ENCODE measurements around the gene PROCR.
"Not testable (repeated sequence)": the region's sequence is repeated elsewhere in the genome, so short reads cannot be mapped to it uniquely, and the experiment has no call there.

The PROCR gene

GRCh38 chr20:35176132-35176531 is 4.3 kb downstream of the PROCR start:
- WGBS, 2 experiments, result 94 to 96% methylated on average over 14 of the region's 14 CpGs
- peaks cover 5% of the 10 kb centered on the region for H3K4me1 ChIP-seq (ENCODE audit: control insufficient read depth, insufficient read depth, low read length)
- H3K4me3 ChIP-seq (ENCODE audit: insufficient read depth, low read depth, low read length), result no peak overlapping the region
- peaks cover 8% of the 10 kb centered on the region for H3K27me3 ChIP-seq (ENCODE audit: control insufficient read depth, insufficient read depth, low read length, poor library complexity, severe bottlenecking)
- H3K27ac ChIP-seq (ENCODE audit: insufficient read depth, low read depth, low read length, poor library complexity, severe bottlenecking), result no peak overlapping the region
- H3K36me3 ChIP-seq (ENCODE audit: control insufficient read depth, insufficient read depth, low read length), result no peaks in the 10 kb centered on the region
- H3K9me3 ChIP-seq (ENCODE audit: control insufficient read depth, low read length), result no peaks in the 10 kb centered on the region

- no peaks in the 10 kb centered on the region for H3K4me1 ChIP-seq (ENCODE audit: control insufficient read depth, insufficient read depth, low read length)
- no peaks in the 10 kb centered on the region for H3K36me3 ChIP-seq (ENCODE audit: control insufficient read depth, insufficient read depth, low read length)
- 94 to 95% methylated on average over 11 of the region's 11 CpGs for WGBS, 2 experiments
- H3K27ac ChIP-seq (ENCODE audit: insufficient read depth, low read depth, low read length, poor library complexity, severe bottlenecking), result no peak overlapping the region
- H3K9me3 ChIP-seq (ENCODE audit: control insufficient read depth, low read length), result no peaks in the 10 kb centered on the region
- H3K27me3 ChIP-seq (ENCODE audit: control insufficient read depth, insufficient read depth, low read length, poor library complexity, severe bottlenecking), result no peaks in the 10 kb centered on the region
- H3K4me3 ChIP-seq (ENCODE audit: insufficient read depth, low read depth, low read length), result no peak overlapping the region
These were observed 7.7 kb downstream of the PROCR start for GRCh38 chr20:35179292-35180212.

DNA sequence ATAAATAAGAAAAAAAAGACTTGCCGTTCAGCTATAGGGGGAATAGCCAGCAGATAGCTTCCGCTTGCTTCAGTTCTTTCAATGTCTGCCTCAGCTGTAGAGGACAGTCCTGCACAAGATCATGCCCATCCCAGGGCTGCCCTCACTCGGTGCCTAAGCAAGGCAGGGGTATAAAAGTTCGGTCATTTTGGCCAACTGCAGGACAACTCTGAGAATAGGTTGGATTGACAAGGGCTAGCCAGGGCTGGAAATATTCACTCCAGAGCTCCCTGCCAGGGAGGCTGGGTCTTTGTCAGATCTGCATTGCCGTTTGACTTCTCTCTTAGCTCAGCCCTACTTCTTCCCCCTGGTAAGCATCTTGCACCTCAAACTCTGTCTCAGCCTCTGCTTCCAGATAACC is 8.4 kb downstream of the PROCR start:
- H3K4me1 ChIP-seq (ENCODE audit: control insufficient read depth, insufficient read depth, low read length), result no peaks in the 10 kb centered on the region
- no peaks in the 10 kb centered on the region for H3K36me3 ChIP-seq (ENCODE audit: control insufficient read depth, insufficient read depth, low read length)
- no peaks in the 10 kb centered on the region for H3K9me3 ChIP-seq (ENCODE audit: control insufficient read depth, low read length)
- H3K27ac ChIP-seq (ENCODE audit: insufficient read depth, low read depth, low read length, poor library complexity, severe bottlenecking), result no peak overlapping the region
- no peak overlapping the region for H3K4me3 ChIP-seq (ENCODE audit: insufficient read depth, low read depth, low read length)
- no peaks in the 10 kb centered on the region for H3K27me3 ChIP-seq (ENCODE audit: control insufficient read depth, insufficient read depth, low read length, poor library complexity, severe bottlenecking)
- WGBS, 2 experiments, result 90 to 94% methylated on average over 5 of the region's 5 CpGs

DNA sequence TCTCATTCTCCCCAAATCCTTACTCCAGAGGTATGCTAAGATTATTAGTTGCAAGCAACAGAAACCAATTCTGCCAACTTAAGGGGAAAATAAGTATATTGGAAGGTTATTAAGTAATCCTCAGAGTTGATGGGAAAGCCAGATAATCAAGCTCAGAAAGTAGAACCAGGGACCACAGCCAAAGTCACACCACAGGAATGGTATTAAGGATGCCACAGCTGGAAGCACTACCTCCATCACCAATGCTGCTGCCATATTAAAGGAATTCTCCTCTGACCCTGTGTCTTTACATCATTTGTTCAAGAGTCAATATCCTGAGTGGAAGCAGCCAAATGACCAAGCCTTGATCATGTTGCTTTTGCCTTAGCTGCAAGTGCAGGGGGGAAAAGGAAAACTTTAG is 9.9 kb downstream of the PROCR start:
- Histone ChIP-seq H3K27ac (ENCODE audit: insufficient read depth, low read depth, low read length, poor library complexity, severe bottlenecking) (no peak overlapping the region), H3K27me3 (ENCODE audit: control insufficient read depth, insufficient read depth, low read length, poor library complexity, severe bottlenecking) (no peaks in the 10 kb centered on the region), H3K9me3 (ENCODE audit: control insufficient read depth, low read length) (no peaks in the 10 kb centered on the region), H3K4me1 (ENCODE audit: control insufficient read depth, insufficient read depth, low read length) (no peaks in the 10 kb centered on the region), H3K4me3 (ENCODE audit: insufficient read depth, low read depth, low read length) (no peak overlapping the region), H3K36me3 (ENCODE audit: control insufficient read depth, insufficient read depth, low read length) (no peaks in the 10 kb centered on the region)

- H3K27ac ChIP-seq (ENCODE audit: insufficient read depth, low read depth, low read length, poor library complexity, severe bottlenecking); H3K36me3 ChIP-seq (ENCODE audit: control insufficient read depth, insufficient read depth, low read length); H3K27me3 ChIP-seq (ENCODE audit: control insufficient read depth, insufficient read depth, low read length, poor library complexity, severe bottlenecking); H3K9me3 ChIP-seq (ENCODE audit: control insufficient read depth, low read length); H3K4me1 ChIP-seq (ENCODE audit: control insufficient read depth, insufficient read depth, low read length); H3K4me3 ChIP-seq (ENCODE audit: insufficient read depth, low read depth, low read length): not testable (repeated sequence)
- 87 to 95% methylated on average over 10 of the region's 10 CpGs for WGBS, 2 experiments
These were observed 14.9 kb downstream of the PROCR start for GRCh38 chr20:35186691-35187289.

DNA sequence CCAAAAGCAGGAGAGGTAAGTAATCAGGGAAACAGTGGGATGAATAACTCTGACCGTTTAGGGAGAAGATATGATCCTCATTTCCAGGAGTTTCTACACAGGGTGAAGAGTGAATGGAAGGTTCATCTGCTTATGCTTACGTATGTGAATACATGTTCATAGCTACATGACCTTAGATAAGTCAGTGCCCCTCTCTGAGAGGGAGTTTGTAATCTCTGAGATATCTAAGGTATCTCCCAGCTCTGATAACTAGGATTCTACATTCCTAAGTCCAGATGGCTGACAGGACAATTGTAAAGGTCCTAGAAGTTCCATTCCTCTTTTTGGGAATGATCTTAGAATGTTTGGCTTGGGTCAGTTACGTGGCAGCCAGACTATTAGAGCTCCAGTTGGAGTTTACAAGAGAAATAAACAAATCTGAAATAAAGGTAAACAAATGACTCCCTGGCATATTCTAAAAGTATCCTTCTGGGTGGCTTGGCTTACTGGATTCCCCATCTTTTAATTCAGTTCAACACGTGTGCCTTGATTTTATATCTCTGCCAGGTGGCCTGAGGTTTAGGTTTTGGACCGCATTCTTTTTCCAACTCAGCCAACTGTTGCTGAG is 15.8 kb downstream of the PROCR start:
- Histone ChIP-seq H3K4me3 (ENCODE audit: insufficient read depth, low read depth, low read length) (no peak overlapping the region), H3K9me3 (ENCODE audit: control insufficient read depth, low read length) (no peaks in the 10 kb centered on the region), H3K27ac (ENCODE audit: insufficient read depth, low read depth, low read length, poor library complexity, severe bottlenecking) (no peak overlapping the region), H3K4me1 (ENCODE audit: control insufficient read depth, insufficient read depth, low read length) (no peaks in the 10 kb centered on the region), H3K27me3 (ENCODE audit: control insufficient read depth, insufficient read depth, low read length, poor library complexity, severe bottlenecking) (no peaks in the 10 kb centered on the region), H3K36me3 (ENCODE audit: control insufficient read depth, insufficient read depth, low read length) (no peaks in the 10 kb centered on the region)
- WGBS, 2 experiments, result 91 to 92% methylated on average over 5 of the region's 5 CpGs

GRCh38 chr20:35189223-35189622 is 17.4 kb downstream of the PROCR start:
- not testable (repeated sequence) for H3K4me3 ChIP-seq (ENCODE audit: insufficient read depth, low read depth, low read length); H3K27ac ChIP-seq (ENCODE audit: insufficient read depth, low read depth, low read length, poor library complexity, severe bottlenecking); H3K36me3 ChIP-seq (ENCODE audit: control insufficient read depth, insufficient read depth, low read length); H3K9me3 ChIP-seq (ENCODE audit: control insufficient read depth, low read length); H3K27me3 ChIP-seq (ENCODE audit: control insufficient read depth, insufficient read depth, low read length, poor library complexity, severe bottlenecking); H3K4me1 ChIP-seq (ENCODE audit: control insufficient read depth, insufficient read depth, low read length)
- 88 to 90% methylated on average over 8 of the region's 8 CpGs for WGBS, 2 experiments

DNA sequence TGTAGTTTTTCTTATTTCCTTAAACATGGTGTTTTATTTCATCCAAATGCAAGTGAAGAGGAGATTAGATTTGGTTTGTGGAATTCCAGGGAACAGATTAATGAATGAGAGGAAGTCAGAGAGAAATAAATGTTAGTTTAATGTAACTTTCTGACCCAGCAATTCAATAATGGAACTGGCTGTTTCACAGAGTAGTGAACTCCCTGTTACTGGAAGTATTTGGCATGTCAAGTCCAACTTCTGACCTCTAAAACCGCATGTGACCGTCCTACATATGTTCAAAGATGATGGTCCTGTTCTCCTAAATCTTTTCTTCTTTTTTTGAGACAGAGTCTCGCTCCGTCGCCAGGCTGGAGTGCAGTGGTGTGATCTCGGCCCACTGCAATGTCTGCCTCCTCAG is 18.7 kb downstream of the PROCR start:
- Histone ChIP-seq H3K4me1 (ENCODE audit: control insufficient read depth, insufficient read depth, low read length) (no peaks in the 10 kb centered on the region), H3K27ac (ENCODE audit: insufficient read depth, low read depth, low read length, poor library complexity, severe bottlenecking) (no peak overlapping the region), H3K27me3 (ENCODE audit: control insufficient read depth, insufficient read depth, low read length, poor library complexity, severe bottlenecking) (no peaks in the 10 kb centered on the region), H3K9me3 (ENCODE audit: control insufficient read depth, low read length) (no peaks in the 10 kb centered on the region), H3K4me3 (ENCODE audit: insufficient read depth, low read depth, low read length) (no peak overlapping the region), H3K36me3 (ENCODE audit: control insufficient read depth, insufficient read depth, low read length) (no peaks in the 10 kb centered on the region)
- 94 to 95% methylated on average over 6 of the region's 6 CpGs for WGBS, 2 experiments

GRCh38 chr20:35191419-35192117 is 19.7 kb downstream of the PROCR start:
- WGBS, 2 experiments, result 79 to 87% methylated on average over 5 of the region's 5 CpGs
- Histone ChIP-seq H3K9me3 (ENCODE audit: control insufficient read depth, low read length) (no peaks in the 10 kb centered on the region), H3K36me3 (ENCODE audit: control insufficient read depth, insufficient read depth, low read length) (no peaks in the 10 kb centered on the region), H3K4me3 (ENCODE audit: insufficient read depth, low read depth, low read length) (no peak overlapping the region), H3K4me1 (ENCODE audit: control insufficient read depth, insufficient read depth, low read length) (no peaks in the 10 kb centered on the region), H3K27me3 (ENCODE audit: control insufficient read depth, insufficient read depth, low read length, poor library complexity, severe bottlenecking) (no peaks in the 10 kb centered on the region), H3K27ac (ENCODE audit: insufficient read depth, low read depth, low read length, poor library complexity, severe bottlenecking) (no peak overlapping the region)
